IMR-90 (cell line): ENCODE data around the gene THNSL1. TPM values are rescaled to one million over a fixed set of nuclear protein-coding genes. Genes with fewer than 3 reads are reported as not detected.

Experiments used
- ATAC-seq: fragments of 200-7000 bp; cut with Tn5 transposase; 2 replicates; pipeline ENCODE4 v1.9.1; 2020; ENCODE audit warnings: low read depth, mild to moderate bottlenecking, moderate library complexity
- BruUV-seq: library from RNA; stranded (reverse); fragments of 400-500 nt; replicated peaks from 2 replicates; lab custom pipeline; 2021; lab: Mats Ljungman, UMichigan
- CTCF ChIA-PET: fragments of 300-600 bp; formaldehyde crosslinking; extraction: SDS; loops from one replicate; lab custom pipeline; 2021; ENCODE audit warnings: antibody characterized with exemption; lab: Yijun Ruan, JAX
- POLR2A ChIA-PET: fragments of 300-600 bp; sonication (Branson Sonifier 250); formaldehyde crosslinking; loops from one replicate; lab custom pipeline; 2022; ENCODE audit warnings: antibody characterized with exemption; ENCODE audit not compliant: unreplicated experiment; lab: Charles Lee
- DNase-seq: peaks from one replicate; pipeline ENCODE4 v3.0.0; 2013
- H2AFZ ChIP-seq: replicated peaks from 2 replicates; pipeline ENCODE3; 2013; ENCODE audit warnings: low read length, mild to moderate bottlenecking; ENCODE audit not compliant: poor library complexity
- H2AK5ac ChIP-seq: 2 replicates; pipeline ENCODE4 v1.6.1; 2013; ENCODE audit warnings: low read depth, low read length, inconsistent platforms
- H2AK9ac ChIP-seq: replicated peaks from 2 replicates; pipeline ENCODE3; 2013; ENCODE audit warnings: mild to moderate bottlenecking, low read depth, low read length, moderate library complexity; ENCODE audit not compliant: poor library complexity
- H2BK120ac ChIP-seq: 2 replicates; pipeline ENCODE4 v1.6.1; 2013; ENCODE audit warnings: low read depth, low read length, inconsistent platforms
- H2BK15ac ChIP-seq: 3 replicates; pipeline ENCODE4 v1.6.1; 2013; ENCODE audit warnings: low read depth, low read length, inconsistent platforms
- H2BK20ac ChIP-seq: 2 replicates; pipeline ENCODE4 v1.6.1; 2013; ENCODE audit warnings: low read depth, mild to moderate bottlenecking, inconsistent platforms, low read length, moderate library complexity
- H2BK5ac ChIP-seq: 2 replicates; pipeline ENCODE4 v1.6.1; 2013; ENCODE audit warnings: mild to moderate bottlenecking, low read depth, low read length, inconsistent platforms; ENCODE audit not compliant: poor library complexity, severe bottlenecking
- H3K14ac ChIP-seq: replicated peaks from 2 replicates; pipeline ENCODE4 v1.6.1; 2013; ENCODE audit warnings: low read depth, low read length, inconsistent platforms
- H3K18ac ChIP-seq: 2 replicates; pipeline ENCODE4 v1.6.1; 2013; ENCODE audit warnings: low read depth, low read length, control low read depth
- H3K23ac ChIP-seq: 2 replicates; pipeline ENCODE4 v1.6.1; 2013; ENCODE audit warnings: low read depth, low read length, inconsistent platforms
- H3K27ac ChIP-seq: 2 replicates; pipeline ENCODE4 v1.5.1; 2013; ENCODE audit warnings: mild to moderate bottlenecking, control low read depth, low read length; ENCODE audit not compliant: insufficient read depth
- H3K27me3 ChIP-seq: 2 replicates; pipeline ENCODE4 v1.6.1; 2013; ENCODE audit warnings: low read length; ENCODE audit not compliant: control insufficient read depth, insufficient read depth
- H3K36me3 ChIP-seq: 2 replicates; pipeline ENCODE4 v1.6.1; 2013; ENCODE audit warnings: low read length, mixed read lengths; ENCODE audit not compliant: control insufficient read depth, insufficient read depth
- H3K4ac ChIP-seq: 2 replicates; pipeline ENCODE4 v1.6.1; 2013; ENCODE audit warnings: low read depth, low read length, inconsistent platforms
- H3K4me1 ChIP-seq: 2 replicates; pipeline ENCODE4 v1.6.1; 2013; ENCODE audit warnings: low read length, mixed read lengths; ENCODE audit not compliant: control insufficient read depth, insufficient read depth
- H3K4me2 ChIP-seq: 2 replicates; pipeline ENCODE4 v1.6.1; 2013; ENCODE audit warnings: low read depth, mild to moderate bottlenecking, control low read depth, low read length, moderate library complexity
- H3K4me3 ChIP-seq: 2 replicates; pipeline ENCODE4 v1.5.1; 2013; ENCODE audit warnings: low read depth, mild to moderate bottlenecking, control low read depth, low read length, moderate library complexity; ENCODE audit not compliant: insufficient read depth
- H3K56ac ChIP-seq: 2 replicates; pipeline ENCODE4 v1.6.1; 2013; ENCODE audit warnings: low read length, inconsistent platforms; ENCODE audit not compliant: insufficient read depth; ENCODE audit errors: extremely low read depth
- H3K79me1 ChIP-seq, 2 experiments: 2 replicates each; pipeline ENCODE4 v1.6.1; 2013; ENCODE audit warnings: low read length in 2 of 2, inconsistent platforms in 1 of 2, low read depth in 1 of 2
- H3K9ac ChIP-seq: 2 replicates; pipeline ENCODE4 v1.6.1; 2013; ENCODE audit warnings: low read depth, low read length, control low read depth
- H3K9me1 ChIP-seq: 2 replicates; pipeline ENCODE4 v1.6.1; 2013; ENCODE audit warnings: low read length, inconsistent platforms; ENCODE audit not compliant: insufficient read depth
- H3K9me3 ChIP-seq: 2 replicates; pipeline ENCODE4 v1.6.1; 2013; ENCODE audit warnings: low read length; ENCODE audit not compliant: control insufficient read depth, insufficient read depth
- H4K20me1 ChIP-seq: 2 replicates; pipeline ENCODE4 v1.6.1; 2013; ENCODE audit warnings: low read length, inconsistent platforms; ENCODE audit not compliant: insufficient read depth
- H4K5ac ChIP-seq: 2 replicates; pipeline ENCODE4 v1.6.1; 2013; ENCODE audit warnings: mild to moderate bottlenecking, low read depth, low read length, control low read depth
- H4K8ac ChIP-seq, 2 experiments: 2 replicates each; pipeline ENCODE4 v1.6.1; 2013; ENCODE audit warnings: low read depth in 2 of 2, low read length in 2 of 2, control low read depth in 1 of 2, inconsistent platforms in 1 of 2
- H4K91ac ChIP-seq: 2 replicates; pipeline ENCODE4 v1.6.1; 2013; ENCODE audit warnings: low read depth, low read length, inconsistent platforms; ENCODE audit not compliant: insufficient read depth
- BHLHE40 ChIP-seq: fragments of 150-350 bp; IDR thresholded peaks from 2 replicates; pipeline ENCODE4 v1.6.1; 2016; ENCODE audit warnings: mild to moderate bottlenecking, low read depth, low read length
- CEBPB ChIP-seq: IDR thresholded peaks from 2 replicates; pipeline ENCODE4 v1.6.1; 2012; ENCODE audit warnings: low read depth, low read length, improper control_type of control experiment
- CHD1 ChIP-seq: IDR thresholded peaks from 2 replicates; pipeline ENCODE4 v1.6.1; 2012; ENCODE audit warnings: low read depth, low read length, improper control_type of control experiment
- ELK1 ChIP-seq: fragments of 150-350 bp; IDR thresholded peaks from 2 replicates; pipeline ENCODE4 v1.6.1; 2016; ENCODE audit warnings: low read depth, mild to moderate bottlenecking, low read length, moderate library complexity, borderline replicate concordance
- MAFK ChIP-seq: IDR thresholded peaks from 2 replicates; pipeline ENCODE4 v1.6.1; 2012; ENCODE audit warnings: low read depth, low read length, improper control_type of control experiment
- MXI1 ChIP-seq: IDR thresholded peaks from 2 replicates; pipeline ENCODE4 v1.6.1; 2012; ENCODE audit warnings: low read depth, mild to moderate bottlenecking, low read length, moderate library complexity, borderline replicate concordance
- NFE2L2 ChIP-seq: fragments of 150-350 bp; IDR thresholded peaks from 2 replicates; pipeline ENCODE4 v1.6.1; 2016; ENCODE audit warnings: low read depth, mild to moderate bottlenecking, low read length
- POLR2A ChIP-seq: IDR thresholded peaks from 2 replicates; pipeline ENCODE4 v1.6.1; 2012; ENCODE audit warnings: mild to moderate bottlenecking, low read depth, low read length
- RAD21 ChIP-seq: IDR thresholded peaks from 2 replicates; pipeline ENCODE4 v1.6.1; 2012; ENCODE audit warnings: low read length, improper control_type of control experiment
- RCOR1 ChIP-seq: IDR thresholded peaks from 2 replicates; pipeline ENCODE4 v1.6.1; 2012; ENCODE audit warnings: mild to moderate bottlenecking, low read length, improper control_type of control experiment; ENCODE audit not compliant: insufficient replicate concordance
- RFX5 ChIP-seq: IDR thresholded peaks from 2 replicates; pipeline ENCODE4 v1.8.0; 2012; ENCODE audit warnings: low read depth, mild to moderate bottlenecking, low read length, moderate library complexity
- SMC3 ChIP-seq: fragments of 150-350 bp; IDR thresholded peaks from 2 replicates; pipeline ENCODE4 v1.6.1; 2016; ENCODE audit warnings: low read depth, mild to moderate bottlenecking, antibody characterized with exemption, low read length, moderate library complexity
- WGBS, 2 experiments: methylation state at CpG; one replicate each; pipeline versions ENCODE4 v1.1.5 to v1.1.7; 2013; ENCODE audit warnings: missing lambda C conversion rate in 2 of 2; ENCODE audit not compliant: insufficient read length in 1 of 2; ENCODE audit errors: extremely low coverage in 2 of 2; 5-methylcytosine and 5-hydroxymethylcytosine counted together
- dilution Hi-C: fragments of 300-500 bp; cut with HindIII; formaldehyde crosslinking; loops from one replicate; pipeline ENCODE4 v1.14.3; 2018; ENCODE audit warnings: low sequenced_read_pairs; ENCODE audit not compliant: unreplicated experiment
- in situ Hi-C: fragments of 300-500 bp; cut with MboI; formaldehyde crosslinking; loops from 3 replicates; pipeline ENCODE4 v1.14.3; 2019; ENCODE audit warnings: low sequenced_read_pairs, inconsistent platforms, mixed read lengths
- intact Hi-C: fragments of 100-400 bp; cut with micrococcal nuclease; formaldehyde crosslinking; loops from 2 replicates; pipeline ENCODE4 v1.10.0; 2022
- polyA plus RNA-seq, 3 experiments: library from polyadenylated mRNA; depleted of rRNA; stranded (reverse); fragments of >200 nt; gene quantifications; 2 replicates each; pipeline ENCODE4 v1.2.3, GENCODE V29; 2012; ENCODE audit warnings: low replicate concordance in 1 of 3
- total RNA-seq: library from RNA; depleted of rRNA; stranded (reverse); fragments of >200 nt; gene quantifications from 2 replicates; pipeline ENCODE4 v1.2.3, GENCODE V29; 2012

The THNSL1 gene
- total and polyA plus RNA-seq, 2 of the 4 experiments (the other 2 are of a cell fraction), result 1.3 to 2.0 TPM

GRCh38 chr10:25063644-25064043 lies 47.2 kb downstream of the THNSL1 start:
- Histone ChIP-seq H3K36me3 (no peaks in the 10 kb centered on the region), H3K27me3 (no peaks in the 10 kb centered on the region), H2BK5ac (no peak overlapping the region), H4K20me1 (no peaks in the 10 kb centered on the region), H3K27ac (no peak overlapping the region), H3K14ac (no peak overlapping the region), H2AK5ac (no peak overlapping the region), H3K79me1 (no peaks in the 10 kb centered on the region), H3K4me3 (no peak overlapping the region), H2AFZ (no peak overlapping the region), H3K9ac (no peak overlapping the region), H3K56ac (no peak overlapping the region), H2AK9ac (no peak overlapping the region), H3K9me3 (no peaks in the 10 kb centered on the region), H4K5ac (no peak overlapping the region), H3K23ac (no peak overlapping the region), H2BK15ac (no peak overlapping the region), H2BK20ac (no peak overlapping the region), H3K9me1 (0 out of 2 replicates have a peak, but pooled peaks cover 3% of the 10 kb centered on the region), H3K18ac (no peak overlapping the region), H3K4ac (no peak overlapping the region), H2BK120ac (no peak overlapping the region), H3K4me1 (peaks cover 5% of the 10 kb centered on the region; the same call in 1 of the 2 replicates), H4K8ac (no peak overlapping the region), H4K91ac (no peak overlapping the region), H3K4me2 (no peak overlapping the region)
- ChIA-PET POLR2A (no interaction called here), CTCF (no interaction called here)
- WGBS, 2 experiments, result no CpG with 5 or more reads among the region's 8 CpGs
- DNase-seq, result no peak
- no peak for TF ChIP-seq SMC3
- no peak for TF ChIP-seq RFX5
- no peak for TF ChIP-seq CEBPB
- no peak for TF ChIP-seq BHLHE40
- no peak for TF ChIP-seq NFE2L2
- no peak for TF ChIP-seq CHD1
- TF ChIP-seq POLR2A, result no peak
- TF ChIP-seq RCOR1, result no peak
- TF ChIP-seq MAFK, result no peak
- no peak for TF ChIP-seq RAD21
- no peak for TF ChIP-seq ELK1
- no peak for TF ChIP-seq MXI1
- dilution Hi-C loops, result no loop called here
- intact Hi-C loops, result no loop called here
- no TSS peak for BruUV-seq
- in situ Hi-C loops, result no loop called here
- no peak for ATAC-seq
